GM21515 (cell line): Measurements from ENCODE around the gene FKBP1A.
"Not testable (repeated sequence)": the region's sequence is repeated elsewhere in the genome, so short reads cannot be mapped to it uniquely, and the experiment has no call there.

Source experiments
- ATAC-seq: cut with Tn5 transposase; IDR thresholded peaks from one replicate; pipeline ENCODE4 v1.9.1; 2021; ENCODE audit not compliant: unreplicated experiment

Gene FKBP1A

DNA sequence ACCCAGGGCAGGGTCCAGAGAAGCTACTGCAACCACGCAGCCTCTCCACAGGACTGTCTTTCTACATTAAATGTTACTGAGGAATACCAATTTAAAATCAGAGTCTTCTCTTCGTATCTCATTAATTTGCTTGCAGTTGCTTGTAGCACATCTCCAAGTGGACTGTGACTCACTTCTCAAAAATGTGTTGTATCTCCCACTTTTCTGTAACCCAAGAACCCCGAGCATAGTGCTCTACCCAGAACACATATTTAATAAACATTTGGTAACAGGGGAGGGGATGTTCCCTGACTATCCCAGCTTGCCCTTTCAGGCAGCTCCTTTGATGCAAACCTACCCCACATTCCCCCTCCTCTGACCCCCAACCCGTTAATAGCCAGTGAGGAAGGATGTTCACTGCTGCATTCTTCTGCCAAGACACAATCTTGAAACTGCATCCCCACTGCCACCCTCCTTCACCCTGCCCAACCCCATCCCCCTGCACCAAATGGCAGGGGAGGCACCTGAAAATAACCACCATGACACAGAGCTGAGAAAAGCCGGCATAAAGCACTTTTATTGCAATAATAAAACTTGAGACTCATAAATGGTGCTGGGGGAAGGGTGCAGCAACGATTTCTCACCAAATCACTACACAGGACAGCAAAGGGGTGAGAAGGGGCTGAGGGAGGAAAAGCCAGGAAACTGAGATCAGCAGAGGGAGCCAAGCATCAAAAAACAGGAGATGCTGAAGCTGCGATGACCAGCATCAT, 24.2 kb downstream of the FKBP1A start:
- ATAC-seq, result no peak

DNA sequence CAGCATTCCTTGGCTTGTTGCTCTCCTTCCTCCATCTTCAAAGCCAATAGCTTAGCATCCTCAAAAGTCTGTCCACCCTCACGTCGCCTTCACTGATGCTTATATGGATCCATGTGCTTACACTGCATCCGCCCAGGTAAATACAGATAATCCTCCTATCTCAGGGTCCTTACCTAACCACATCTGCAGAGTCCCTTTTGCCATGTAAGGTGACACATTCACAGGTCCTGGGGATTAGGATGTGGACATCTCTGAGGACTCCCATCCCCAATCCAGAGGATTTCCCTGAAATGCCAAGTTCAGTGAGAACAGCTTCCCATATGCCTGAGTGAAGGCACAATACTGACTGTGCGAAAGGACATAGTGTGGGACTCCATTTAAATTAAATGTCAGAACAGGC, 25.4 kb downstream of the FKBP1A start:
- no peak for ATAC-seq

DNA sequence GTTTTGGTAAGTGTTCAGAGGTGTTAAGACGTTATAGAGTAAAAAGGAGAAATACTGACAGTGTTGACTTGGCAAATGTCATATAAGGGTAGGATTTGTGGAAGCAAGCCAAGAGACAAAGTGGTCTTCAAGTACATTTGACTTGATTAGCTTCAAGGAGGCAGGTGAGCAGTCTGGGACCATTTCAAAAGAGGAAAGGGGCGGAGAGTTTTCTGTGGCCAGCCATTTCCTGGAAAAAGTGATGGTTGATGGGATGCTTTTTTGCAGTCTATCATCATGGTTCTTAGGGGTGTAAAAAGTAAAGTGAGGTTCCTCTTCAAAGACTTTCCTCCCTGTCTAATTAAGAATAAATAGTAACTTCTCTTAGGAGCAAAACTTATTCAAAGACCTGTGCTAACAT, 28.7 kb downstream of the FKBP1A start:
- no peak for ATAC-seq

DNA sequence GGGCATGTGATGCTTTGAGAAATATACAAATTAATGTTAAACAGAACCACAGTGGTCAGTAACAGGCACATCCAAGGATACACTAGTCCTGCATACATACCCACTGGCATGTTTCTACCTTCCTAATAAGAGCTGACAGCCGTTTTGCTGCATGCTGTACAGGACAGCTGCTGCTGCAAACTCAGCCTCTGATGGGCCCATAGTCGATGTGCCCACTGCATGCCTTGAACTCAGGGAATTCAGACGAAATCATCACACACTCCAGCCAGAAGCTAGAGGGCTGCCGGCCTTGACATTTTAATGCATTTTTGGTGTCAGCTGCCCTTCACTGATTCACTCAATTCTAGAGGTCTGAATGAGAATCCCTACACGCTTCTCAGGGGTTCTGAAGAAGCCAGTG, 29.3 kb downstream of the FKBP1A start:
- no peak for ATAC-seq

DNA sequence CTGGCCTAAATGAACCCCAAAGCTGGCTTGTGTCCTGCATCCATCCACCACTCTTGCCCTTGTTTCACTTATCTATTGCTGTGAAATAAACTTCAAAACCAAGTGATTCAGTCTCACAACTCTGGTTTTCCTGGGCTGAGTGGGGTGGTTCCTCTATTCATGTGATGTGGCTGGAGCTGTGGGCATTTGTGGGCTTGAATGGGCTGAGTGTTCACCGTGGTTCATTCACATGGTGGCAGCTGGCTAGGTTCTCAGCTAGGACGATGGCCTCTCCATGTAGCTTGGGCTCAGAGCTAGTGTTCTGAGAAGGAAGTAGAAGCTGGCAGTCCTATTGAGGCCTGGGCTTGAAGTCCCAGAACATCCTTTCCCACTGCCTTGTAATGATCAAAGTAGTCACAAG, 30.4 kb downstream of the FKBP1A start:
- ATAC-seq, result no peak

DNA sequence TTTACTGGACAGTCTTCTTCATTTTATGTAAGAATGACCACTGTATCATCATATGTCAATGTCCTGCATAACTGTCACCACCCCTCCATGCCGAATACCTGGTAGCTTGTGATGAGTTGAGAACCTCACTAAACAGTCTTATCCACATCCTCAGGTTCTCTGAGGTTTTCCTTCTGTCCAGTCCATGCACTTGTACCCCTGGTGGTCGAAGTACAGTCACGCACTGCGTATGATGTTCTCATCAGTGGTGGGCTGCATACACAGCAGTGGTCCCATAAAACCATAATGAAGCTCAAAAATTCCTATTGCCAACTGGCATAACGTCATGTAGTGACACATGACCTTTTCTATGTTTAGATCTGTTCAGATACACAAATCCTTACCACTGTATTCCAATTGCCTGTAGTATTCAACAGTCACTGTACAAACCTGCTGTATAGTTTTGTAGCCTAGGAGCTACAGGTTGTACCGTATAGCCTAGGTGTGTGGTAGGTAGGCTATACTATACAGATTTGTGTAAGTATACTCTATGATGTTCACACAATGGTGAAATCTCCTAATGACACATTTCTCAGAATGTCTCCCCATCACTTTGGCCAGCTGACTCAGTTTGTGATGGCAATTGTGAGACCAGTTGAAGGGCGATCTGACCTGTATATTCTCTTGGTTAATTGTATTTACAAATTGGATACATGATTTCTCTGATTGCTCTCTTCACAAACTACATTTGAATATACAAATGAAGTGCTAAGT, 32.6 kb downstream of the FKBP1A start:
- no peak for ATAC-seq

DNA sequence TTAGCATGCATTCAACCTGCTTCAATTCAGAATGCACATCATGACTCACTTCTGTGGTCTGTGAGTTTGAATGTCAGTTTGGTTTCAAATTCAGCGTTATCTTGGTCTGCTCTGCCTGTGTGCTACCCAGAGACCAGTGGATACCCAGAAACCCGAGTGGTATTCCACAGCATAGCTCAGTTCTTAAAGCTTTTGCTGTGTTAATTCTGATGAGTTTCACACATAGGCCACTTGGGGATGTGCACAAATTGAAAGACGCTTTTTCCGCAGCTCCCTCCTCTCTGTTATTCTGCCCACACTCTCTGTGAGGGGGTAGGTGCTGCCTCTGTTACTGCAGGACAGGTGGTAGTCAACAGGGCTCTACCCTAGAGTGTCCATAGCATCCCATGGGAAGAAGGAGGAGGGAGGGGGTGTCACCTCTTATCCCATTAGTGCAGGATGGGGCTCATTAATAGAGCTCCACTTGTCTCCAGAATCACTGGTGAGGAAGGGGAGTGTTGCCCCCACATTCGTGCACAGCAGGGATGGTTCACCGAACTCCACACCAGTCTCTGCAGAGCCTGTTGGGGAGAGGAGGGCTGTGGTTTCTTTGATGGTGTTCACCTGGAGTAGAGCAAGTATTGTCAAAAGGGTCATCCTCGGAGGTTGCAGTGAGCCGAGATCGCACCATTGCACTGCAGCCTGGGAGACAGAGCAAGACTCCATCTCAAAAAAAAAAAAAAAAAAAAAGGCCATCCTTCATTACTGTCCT, 34.8 kb downstream of the FKBP1A start:
- ATAC-seq, result no peak

DNA sequence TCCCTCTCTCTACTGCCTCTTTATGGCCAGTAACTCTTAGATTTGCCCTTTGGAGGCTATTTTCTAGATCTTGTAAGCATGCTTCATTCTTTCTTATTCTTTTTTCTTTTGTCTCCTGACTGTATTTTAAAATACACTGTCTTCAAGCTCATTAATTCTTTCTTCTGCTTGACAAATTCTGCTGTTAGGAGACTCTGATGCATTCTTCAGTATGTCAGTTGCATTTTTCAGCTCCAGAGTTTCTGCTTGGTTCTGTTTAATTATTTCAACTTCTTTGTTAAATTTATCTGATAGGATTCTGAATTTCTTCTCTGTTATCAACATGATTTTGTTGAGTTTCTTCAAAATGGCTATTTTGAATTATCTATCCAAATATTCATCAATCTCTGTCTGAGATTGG, 38.9 kb downstream of the FKBP1A start:
- ATAC-seq, result no peak

DNA sequence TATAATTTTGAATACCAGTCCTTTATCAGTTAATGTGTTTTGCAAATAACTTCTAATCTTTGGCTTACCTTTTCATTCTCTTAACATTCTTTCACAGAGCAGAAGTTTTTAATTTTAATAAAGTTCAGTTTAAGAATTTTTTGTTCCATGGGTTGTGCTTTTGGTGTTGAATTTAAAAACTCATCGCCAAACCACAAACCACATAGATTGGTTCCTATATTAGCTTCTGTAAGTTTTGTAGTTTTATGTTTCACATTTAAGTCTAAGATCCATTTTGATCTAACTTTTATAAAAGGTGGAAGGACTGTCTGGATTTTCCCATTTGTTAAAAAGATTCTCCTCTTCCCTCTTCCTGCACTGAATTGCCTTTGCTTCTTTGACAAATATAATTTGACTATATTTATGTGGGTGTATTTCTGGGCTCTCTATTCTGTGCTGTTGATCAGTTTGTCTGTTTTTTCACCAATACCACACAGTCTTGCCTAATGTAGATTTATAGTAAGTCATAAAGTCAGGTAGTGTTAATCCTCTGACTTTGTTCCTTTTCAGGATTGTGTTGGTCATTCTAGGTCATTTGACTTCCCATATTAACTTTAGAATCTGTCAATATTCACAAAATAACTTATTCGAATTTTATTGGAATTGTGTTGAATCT, 46.4 kb downstream of the FKBP1A start:
- no peak for ATAC-seq

DNA sequence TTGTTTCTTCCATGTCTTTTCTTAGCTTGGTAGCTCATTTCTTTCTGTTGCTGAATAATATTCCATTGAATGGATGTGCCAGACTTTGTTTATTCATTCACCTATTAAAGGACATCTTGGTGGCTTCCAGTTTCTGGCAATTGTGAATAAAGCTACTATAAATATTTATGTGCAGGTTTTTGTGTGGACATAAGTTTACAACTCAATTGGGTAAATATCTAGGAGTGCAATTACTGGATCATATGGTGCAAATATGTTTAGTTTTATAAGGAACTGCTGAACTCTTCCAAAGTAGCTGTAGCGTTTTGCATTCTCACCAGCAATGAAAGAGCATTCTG, 47.1 kb downstream of the FKBP1A start:
- ATAC-seq, result no peak

DNA sequence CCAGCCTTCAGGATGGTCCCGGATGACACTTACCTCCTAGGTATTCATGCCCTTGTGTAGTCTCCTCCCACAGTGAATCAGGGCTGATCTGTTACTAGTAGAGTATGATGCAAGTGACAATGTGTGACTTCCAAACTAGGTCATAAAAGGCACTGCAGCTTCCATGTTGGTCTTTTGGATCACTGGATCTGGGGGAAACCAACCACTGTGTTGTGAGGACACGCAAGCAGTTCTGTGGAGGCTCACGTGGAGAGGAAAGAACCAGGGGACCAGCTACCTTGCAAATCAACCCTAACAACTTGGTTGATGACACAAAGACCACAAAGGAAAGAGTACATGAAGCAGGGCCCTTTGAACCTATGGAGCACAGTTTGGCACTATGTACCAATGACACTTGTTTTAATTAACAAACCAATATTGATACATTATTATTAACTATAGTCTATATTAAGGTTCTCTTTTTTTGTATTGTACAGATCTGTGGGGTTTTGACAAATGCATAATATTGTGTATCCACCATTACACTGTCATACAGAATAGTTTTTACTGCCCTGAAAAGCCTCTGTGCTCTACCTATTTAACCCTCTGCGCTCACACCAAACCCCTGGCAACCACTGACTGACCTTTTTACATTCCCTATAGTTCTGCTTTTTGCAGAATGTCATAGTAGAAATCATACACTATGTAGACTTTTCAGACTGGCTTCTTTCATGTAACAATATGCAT, 47.7 kb downstream of the FKBP1A start:
- no peak for ATAC-seq

DNA sequence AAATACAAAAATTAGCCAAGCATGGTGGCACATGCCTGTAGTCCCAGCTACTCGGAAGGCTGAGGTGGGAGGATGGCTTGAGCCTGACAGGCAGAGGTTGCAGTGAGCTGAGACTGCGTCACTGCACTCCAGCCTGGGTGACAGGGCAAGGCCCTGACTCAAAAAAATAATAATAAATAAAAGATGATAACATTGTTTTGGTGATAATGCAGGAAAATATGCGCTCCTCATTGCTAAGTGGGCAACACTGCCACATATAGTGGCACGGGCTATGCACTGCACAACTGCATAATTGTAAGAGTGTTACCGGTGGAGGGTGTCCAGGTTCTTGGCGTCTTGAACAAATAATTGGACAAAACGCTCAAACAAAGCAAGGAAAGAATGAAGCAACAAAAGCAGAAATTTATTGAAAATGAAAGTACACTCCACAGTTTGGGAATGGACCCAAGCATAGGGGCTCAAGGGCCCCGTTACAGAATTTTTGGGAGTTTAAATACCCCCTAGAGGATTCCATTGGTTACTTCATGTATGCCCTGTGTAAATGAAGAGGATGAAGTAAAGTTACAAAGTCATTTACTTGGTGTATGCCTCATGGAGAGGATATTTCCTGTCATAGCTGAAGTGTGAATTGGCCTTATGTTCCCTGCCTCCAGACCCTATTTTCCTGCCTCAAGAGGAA, 49.3 kb downstream of the FKBP1A start:
- ATAC-seq, result not testable (repeated sequence)

DNA sequence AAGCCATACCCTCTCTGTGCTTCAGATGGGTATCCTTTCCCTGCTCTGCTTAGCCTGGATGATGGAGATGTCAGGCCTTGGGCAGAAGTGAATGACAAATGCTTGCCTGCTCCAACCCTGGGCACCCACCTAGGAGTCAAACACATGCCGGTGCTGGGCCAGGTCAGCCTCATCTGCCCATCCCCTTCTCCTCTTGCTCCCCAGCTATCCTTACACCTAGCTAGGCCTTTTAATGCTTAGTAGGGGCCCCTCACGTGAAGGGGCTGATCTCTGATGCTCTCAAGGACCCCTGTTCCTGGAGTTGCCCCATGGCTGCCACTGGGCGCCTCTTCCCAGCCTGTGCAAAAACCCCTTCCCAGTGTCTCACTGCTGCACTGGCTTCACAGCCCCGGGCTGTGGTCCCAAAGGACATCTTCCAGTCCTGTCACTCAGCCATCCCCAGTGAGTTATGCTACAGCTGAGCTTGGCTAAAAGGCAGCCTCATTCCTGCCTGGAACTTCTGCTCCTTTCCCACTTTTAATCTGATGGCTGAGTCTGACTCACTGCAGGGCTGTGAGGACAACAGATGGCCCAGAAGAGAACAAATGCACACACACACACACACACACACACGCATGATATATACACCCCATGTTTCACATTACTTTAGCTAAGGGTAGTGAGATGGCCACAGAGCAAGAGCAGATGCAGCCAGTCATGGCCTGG, 51.1 kb downstream of the FKBP1A start:
- no peak for ATAC-seq

DNA sequence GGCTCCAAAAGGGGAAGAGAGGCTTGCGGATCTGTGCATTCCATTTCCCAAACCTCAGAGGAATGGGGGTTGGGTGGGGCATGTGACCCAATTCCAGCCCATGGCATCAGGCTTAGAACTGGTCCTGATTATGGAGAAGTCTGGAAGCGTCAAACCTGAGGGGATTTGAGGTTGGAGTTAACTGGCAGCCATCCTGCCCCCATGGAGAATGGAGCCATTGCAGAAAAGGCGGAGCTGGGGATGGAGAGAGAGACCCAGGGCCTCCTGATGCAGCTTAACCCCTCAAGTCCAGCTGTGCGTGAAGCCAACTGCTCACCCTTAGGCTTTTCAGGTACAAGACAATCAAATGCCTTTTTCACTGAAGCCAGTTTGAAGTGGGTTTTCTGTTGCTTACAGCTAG, 54.1 kb downstream of the FKBP1A start:
- ATAC-seq, result no peak

DNA sequence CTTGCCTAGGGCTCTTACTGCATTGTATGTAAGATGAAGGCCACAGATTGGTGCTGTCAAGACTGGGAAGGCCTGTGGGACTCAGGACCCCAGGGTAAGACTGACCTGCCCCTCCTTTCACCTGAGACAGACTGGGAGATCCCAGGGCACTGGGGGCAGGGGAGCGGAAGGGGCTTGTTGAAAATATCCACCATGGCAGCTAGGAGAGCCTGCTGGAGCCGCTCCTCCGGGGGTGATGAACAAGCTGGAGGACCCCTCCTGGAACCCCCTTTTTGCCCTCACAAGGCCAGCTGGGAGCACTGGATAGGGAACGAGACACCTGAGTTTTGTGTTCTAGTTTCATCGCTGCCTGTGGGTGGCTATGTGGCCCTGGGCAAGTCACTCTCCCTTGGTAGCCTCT, 54.8 kb downstream of the FKBP1A start:
- no peak for ATAC-seq

DNA sequence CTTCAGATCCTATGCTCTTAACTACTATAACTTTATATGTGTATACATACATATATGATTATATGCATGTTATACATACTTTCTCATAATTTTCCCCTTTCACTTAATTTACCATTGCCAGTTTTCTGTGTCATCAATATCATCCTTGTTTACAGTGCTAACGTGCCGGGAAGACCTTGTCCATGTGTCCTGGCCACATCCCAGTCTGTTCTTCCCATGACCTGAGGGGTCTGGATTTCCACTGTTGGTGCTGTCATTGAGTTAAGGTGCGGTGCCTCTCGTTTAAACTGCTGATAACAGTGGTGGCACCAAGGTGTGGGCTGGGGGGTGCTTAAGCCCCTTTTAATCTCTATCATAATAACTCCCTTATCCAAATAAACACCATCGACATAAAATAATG, 55.4 kb downstream of the FKBP1A start:
- no peak for ATAC-seq

DNA sequence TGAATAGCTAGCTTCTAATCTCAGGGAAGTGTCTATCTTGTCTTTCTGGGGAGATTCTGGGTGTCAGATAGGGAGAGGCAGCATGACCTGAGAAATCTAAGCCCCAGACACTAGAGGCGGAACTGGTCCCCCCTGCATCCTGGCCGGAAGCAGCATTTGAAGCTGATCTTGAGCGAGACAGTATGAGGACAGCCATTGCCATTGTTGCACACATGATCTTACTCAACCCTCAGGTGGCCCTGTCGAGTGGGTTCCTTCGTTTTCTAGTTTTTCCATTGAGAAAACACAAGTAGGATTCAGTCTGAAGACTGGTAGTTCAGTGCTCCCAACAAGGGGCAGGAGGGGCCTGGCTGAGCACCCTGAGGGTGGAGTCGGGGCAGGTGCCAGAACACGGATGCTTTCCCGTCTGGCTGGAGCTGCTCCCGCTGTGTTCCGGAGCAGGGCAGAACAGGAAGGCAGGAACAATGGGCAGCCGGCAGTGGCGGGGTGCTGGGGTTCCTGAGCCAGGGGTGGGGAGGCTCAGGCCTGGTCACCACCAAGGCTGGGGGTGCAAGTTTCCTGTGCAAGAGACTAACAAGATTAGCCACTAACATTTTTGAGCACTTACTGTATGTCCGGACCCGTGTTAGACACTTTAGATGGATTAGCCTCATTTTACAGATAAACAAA, 56.0 kb downstream of the FKBP1A start:
- no peak for ATAC-seq

DNA sequence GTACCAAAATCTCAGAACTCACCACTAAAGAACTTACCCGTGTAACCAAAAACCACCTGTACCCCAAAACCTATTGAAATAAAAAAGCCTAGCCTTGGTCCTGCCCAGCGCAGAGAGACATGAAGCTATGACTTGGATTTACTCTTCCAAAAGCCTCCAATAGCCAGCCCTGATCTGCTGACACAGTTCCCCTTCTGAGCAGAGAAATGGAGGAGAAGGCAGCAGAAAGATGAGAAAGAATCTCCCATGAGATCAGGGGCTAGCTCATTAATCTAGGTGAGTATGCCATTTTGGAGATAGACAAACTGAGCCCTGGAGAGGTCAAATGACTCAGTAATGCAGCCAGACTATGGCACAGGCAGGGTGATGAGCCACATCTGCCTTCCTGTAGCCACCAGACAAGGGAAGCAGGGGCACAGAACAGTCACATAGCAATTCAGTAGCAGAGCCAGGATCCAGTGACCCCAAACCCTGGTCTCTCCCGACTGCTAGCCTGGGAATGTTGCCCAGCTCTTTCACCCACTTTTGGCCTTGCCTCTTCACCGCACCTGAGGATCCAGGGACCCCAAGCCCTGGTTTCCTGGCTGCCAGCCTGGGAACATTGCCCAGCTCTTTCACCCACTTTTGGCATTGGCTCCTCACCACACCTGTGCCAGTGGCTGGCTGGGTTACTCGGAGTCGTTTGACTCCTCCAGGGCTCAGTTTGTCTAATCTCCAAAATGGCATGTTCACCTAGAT, 56.7 kb downstream of the FKBP1A start:
- no peak for ATAC-seq

DNA sequence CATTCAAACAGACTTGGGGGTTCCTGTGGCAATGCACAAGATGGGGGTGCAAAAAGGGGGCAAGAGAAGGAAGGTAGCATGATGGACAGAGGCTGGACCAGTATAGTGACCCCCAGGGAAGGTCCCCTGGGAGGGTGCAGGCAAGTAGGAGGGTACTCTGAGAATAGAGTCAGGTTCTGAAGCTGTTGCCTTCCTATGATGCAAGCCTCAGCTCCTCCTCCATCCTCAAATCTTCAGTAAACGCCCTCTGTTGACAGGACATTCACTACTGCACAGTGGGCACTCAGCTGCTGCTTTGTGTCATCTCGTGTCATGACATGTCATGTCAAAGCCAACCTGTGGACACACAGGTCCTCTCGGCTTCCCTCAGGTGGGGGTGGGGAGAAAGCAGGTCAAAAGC, 58.1 kb downstream of the FKBP1A start:
- ATAC-seq, result no peak
